HFF-Myc (cell line): ENCODE data around the gene FOXN3.

ENCODE experiments used
- DNase-seq: peaks from one replicate; pipeline ENCODE4 v3.0.0-alpha.2; 2011; ENCODE audit warnings: low read depth; ENCODE audit errors: extremely low read depth
- H3K4me3 ChIP-seq: replicated peaks from 2 replicates; pipeline ENCODE4 v1.5.1; 2011; ENCODE audit warnings: low read depth, mild to moderate bottlenecking, control low read depth, low read length
- TF ChIP-seq, protein P1 (sequence below): IDR thresholded peaks from 2 replicates; pipeline ENCODE4 v1.5.1; 2012; ENCODE audit warnings: mild to moderate bottlenecking, low read depth, low read length, control low read depth; ENCODE audit errors: missing control alignments

The FOXN3 gene

GRCh38 chr14:89366864-89367778, 49.9 kb downstream of the FOXN3 start:
- TF ChIP-seq, protein P1, sequence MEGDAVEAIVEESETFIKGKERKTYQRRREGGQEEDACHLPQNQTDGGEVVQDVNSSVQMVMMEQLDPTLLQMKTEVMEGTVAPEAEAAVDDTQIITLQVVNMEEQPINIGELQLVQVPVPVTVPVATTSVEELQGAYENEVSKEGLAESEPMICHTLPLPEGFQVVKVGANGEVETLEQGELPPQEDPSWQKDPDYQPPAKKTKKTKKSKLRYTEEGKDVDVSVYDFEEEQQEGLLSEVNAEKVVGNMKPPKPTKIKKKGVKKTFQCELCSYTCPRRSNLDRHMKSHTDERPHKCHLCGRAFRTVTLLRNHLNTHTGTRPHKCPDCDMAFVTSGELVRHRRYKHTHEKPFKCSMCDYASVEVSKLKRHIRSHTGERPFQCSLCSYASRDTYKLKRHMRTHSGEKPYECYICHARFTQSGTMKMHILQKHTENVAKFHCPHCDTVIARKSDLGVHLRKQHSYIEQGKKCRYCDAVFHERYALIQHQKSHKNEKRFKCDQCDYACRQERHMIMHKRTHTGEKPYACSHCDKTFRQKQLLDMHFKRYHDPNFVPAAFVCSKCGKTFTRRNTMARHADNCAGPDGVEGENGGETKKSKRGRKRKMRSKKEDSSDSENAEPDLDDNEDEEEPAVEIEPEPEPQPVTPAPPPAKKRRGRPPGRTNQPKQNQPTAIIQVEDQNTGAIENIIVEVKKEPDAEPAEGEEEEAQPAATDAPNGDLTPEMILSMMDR: no peak
- no peak for DNase-seq

DNA sequence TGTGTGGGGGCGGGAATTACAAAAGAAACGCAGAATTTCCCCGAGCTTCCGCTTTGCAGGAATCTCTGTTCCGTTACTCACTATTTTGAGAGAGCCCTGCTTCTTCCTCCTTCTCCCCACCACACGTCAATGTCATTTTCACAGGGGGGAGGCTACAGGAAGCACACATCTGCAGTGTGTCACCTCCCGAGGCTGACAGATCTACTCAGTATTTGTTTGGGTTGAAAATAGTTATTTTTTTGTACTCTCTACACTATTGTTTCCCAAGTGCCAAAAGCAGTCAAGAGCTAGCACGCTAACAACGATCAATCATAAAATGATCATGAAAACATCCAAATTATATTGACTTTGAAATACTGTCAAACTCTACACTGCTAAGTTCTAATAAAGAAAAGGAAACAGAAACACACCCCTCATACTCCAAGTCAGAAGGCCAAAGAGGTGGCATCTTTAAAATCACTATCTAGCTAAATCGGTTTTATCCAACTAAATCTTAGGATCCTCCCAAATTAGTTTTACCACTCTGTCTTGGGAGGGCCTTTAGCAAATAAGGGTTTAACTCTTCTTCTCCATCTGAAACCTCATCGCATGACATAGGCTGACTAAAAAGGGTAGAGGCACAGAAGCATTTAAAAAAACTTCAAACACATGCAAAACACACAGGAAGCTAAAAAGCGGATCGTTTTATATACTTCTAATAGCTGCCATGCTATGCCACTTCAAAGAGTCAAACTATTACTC, 51.8 kb downstream of the FOXN3 start:
- no peak overlapping the region for H3K4me3 ChIP-seq
- TF ChIP-seq, protein P1: no peak
- DNase-seq: no peak

More at GRCh38 chr14:89366864-89367778, 49.9 kb downstream of the FOXN3 start:
- H3K4me3 ChIP-seq: no peak overlapping the region

DNA sequence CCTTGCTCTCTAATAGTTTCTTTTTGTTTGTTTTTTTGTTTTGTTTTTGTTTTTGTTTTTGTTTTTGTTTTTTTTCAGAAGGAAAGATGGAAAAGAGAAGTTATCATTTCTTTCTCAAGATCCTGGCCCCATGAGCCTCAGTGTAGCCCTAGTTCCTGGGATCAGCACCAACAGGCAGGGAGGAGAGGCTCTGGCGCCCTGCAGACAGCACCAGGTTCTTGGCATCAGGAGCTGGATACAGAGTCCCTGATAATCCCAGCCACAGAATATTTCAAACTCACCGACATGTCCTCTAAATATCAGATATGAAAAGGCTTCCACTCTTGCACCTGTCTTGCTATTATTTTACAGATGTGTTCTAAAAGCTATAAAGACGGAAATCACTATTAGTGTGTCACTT, 52.7 kb downstream of the FOXN3 start:
- no peak for DNase-seq
- TF ChIP-seq, protein P1: no peak
- no peak overlapping the region for H3K4me3 ChIP-seq

DNA sequence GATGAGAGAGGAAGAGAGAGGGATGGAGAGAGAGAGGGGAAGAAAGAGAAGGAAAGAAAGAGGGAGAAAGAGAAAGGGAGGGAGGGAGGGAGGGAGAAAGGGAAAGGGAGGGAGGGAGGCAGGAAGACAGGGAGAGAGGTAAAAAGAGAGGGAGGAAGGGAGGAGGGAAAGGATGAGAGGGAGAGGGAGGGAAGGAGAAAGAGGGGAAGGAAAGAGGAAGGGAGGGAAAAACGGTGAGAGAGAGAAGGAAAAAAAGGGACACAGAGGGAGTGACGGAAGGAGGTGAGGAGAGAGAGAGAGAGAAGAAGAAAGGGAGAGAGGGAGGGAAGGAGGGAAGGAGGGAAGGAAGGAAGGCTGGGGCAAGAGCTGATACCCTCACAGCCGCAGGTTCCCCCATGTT, 56.8 kb downstream of the FOXN3 start:
- TF ChIP-seq, protein P1: no peak
- no peak for DNase-seq
- H3K4me3 ChIP-seq: no peak overlapping the region

- TF ChIP-seq, protein P1: no peak
- H3K4me3 ChIP-seq: no peak overlapping the region
- DNase-seq: no peak
These were observed 57.4 kb downstream of the FOXN3 start for GRCh38 chr14:89359477-89360222.

GRCh38 chr14:89357655-89358297, 59.3 kb downstream of the FOXN3 start:
- TF ChIP-seq, protein P1: no peak
- H3K4me3 ChIP-seq: no peak overlapping the region
- DNase-seq: no peak
